Large intestine (tissue), 12 donors: ENCODE results near the gene PPA1. TPM values are rescaled to one million over a fixed set of nuclear protein-coding genes. Genes with fewer than 3 reads are reported as not detected.
A peak's percentile ranks its signal among the peaks of the same experiment; 100 is the strongest.

ENCODE experiments used
- DNase-seq, 2 donors: peaks; one replicate each; pipeline versions ENCODE4 v3.0.0 to v3.0.0-alpha.2; 2013
- H3K27ac ChIP-seq: one replicate; pipeline ENCODE4 v1.5.1; 2013; ENCODE audit warnings: low read length
- H3K27me3 ChIP-seq: 2 replicates; pipeline ENCODE4 v1.6.1; 2013; ENCODE audit warnings: low read length; ENCODE audit not compliant: control insufficient read depth, insufficient read depth
- H3K36me3 ChIP-seq: 2 replicates; pipeline ENCODE4 v1.6.1; 2013; ENCODE audit warnings: low read length; ENCODE audit not compliant: control insufficient read depth, insufficient read depth
- H3K4me1 ChIP-seq: one replicate; pipeline ENCODE4 v1.6.1; 2013; ENCODE audit warnings: low read length; ENCODE audit not compliant: control insufficient read depth, insufficient read depth
- H3K4me3 ChIP-seq: one replicate; pipeline ENCODE4 v1.5.1; 2013; ENCODE audit warnings: low read length
- H3K9me3 ChIP-seq: one replicate; pipeline ENCODE4 v1.6.1; 2013; ENCODE audit warnings: mild to moderate bottlenecking, low read depth, low read length, moderate library complexity; ENCODE audit not compliant: control insufficient read depth
- WGBS: methylation state at CpG from one replicate; pipeline ENCODE4 v1.1.5; 2013; ENCODE audit warnings: low lambda C conversion rate; ENCODE audit not compliant: insufficient coverage; 5-methylcytosine and 5-hydroxymethylcytosine counted together
- long read RNA-seq, 11 donors: transcript quantifications; one replicate each; lab custom pipeline, GENCODE V29; 2026
- polyA plus RNA-seq: library from polyadenylated mRNA; unstranded; fragments of 120-200 nt; gene quantifications from one replicate; pipeline ENCODE4 v1.2.1, GENCODE V29; 2013

Gene PPA1
- 137 TPM for polyA plus RNA-seq
- long read RNA-seq, donor 1, transcript PPA1-202 (11 exons, 1,295 nt), result major isoform, 43 of 212 reads
- long read RNA-seq, donor 1, partial matches to known transcripts, result 169 of 212 reads
- long read RNA-seq, donor 1, other reads (novel, unspliced or antisense), result 0 of 212 reads
- long read RNA-seq, donor 2, transcript PPA1-202 (11 exons, 1,295 nt), result major isoform, 86 of 86 reads
- long read RNA-seq, donor 2, partial matches to known transcripts, result 0 of 86 reads
- long read RNA-seq, donor 2, other reads (novel, unspliced or antisense), result 0 of 86 reads
- long read RNA-seq, donor 3, result 0 reads
- long read RNA-seq, donor 4, transcript PPA1-202 (11 exons, 1,295 nt), result major isoform, 8 of 23 reads
- long read RNA-seq, donor 4, partial matches to known transcripts, result 15 of 23 reads
- long read RNA-seq, donor 4, other reads (novel, unspliced or antisense), result 0 of 23 reads
- long read RNA-seq, donor 5, transcript PPA1-202 (11 exons, 1,295 nt), result major isoform, 42 of 174 reads
- long read RNA-seq, donor 5, partial matches to known transcripts, result 132 of 174 reads
- long read RNA-seq, donor 5, other reads (novel, unspliced or antisense), result 0 of 174 reads
- long read RNA-seq, donor 6, transcript PPA1-202 (11 exons, 1,295 nt), result major isoform, 70 of 221 reads
- long read RNA-seq, donor 6, partial matches to known transcripts, result 150 of 221 reads
- long read RNA-seq, donor 6, other reads (novel, unspliced or antisense), result 0 of 221 reads
- long read RNA-seq, donor 7, transcript PPA1-202 (11 exons, 1,295 nt), result major isoform, 37 of 146 reads
- long read RNA-seq, donor 7, partial matches to known transcripts, result 109 of 146 reads
- long read RNA-seq, donor 7, other reads (novel, unspliced or antisense), result 0 of 146 reads
- long read RNA-seq, donor 8, transcript PPA1-202 (11 exons, 1,295 nt), result major isoform, 96 of 379 reads
- long read RNA-seq, donor 8, partial matches to known transcripts, result 283 of 379 reads
- long read RNA-seq, donor 8, other reads (novel, unspliced or antisense), result 0 of 379 reads
- long read RNA-seq, donor 9, transcript PPA1-202 (11 exons, 1,295 nt), result major isoform, 67 of 67 reads
- long read RNA-seq, donor 9, partial matches to known transcripts, result 0 of 67 reads
- long read RNA-seq, donor 9, other reads (novel, unspliced or antisense), result 0 of 67 reads
- long read RNA-seq, donor 10, transcript PPA1-202 (11 exons, 1,295 nt), result major isoform, 98 of 108 reads
- long read RNA-seq, donor 10, partial matches to known transcripts, result 10 of 108 reads
- long read RNA-seq, donor 10, other reads (novel, unspliced or antisense), result 0 of 108 reads
- long read RNA-seq, donor 11, transcript PPA1-202 (11 exons, 1,295 nt), result major isoform, 67 of 261 reads
- long read RNA-seq, donor 11, partial matches to known transcripts, result 194 of 261 reads
- long read RNA-seq, donor 11, other reads (novel, unspliced or antisense), result 0 of 261 reads

DNA sequence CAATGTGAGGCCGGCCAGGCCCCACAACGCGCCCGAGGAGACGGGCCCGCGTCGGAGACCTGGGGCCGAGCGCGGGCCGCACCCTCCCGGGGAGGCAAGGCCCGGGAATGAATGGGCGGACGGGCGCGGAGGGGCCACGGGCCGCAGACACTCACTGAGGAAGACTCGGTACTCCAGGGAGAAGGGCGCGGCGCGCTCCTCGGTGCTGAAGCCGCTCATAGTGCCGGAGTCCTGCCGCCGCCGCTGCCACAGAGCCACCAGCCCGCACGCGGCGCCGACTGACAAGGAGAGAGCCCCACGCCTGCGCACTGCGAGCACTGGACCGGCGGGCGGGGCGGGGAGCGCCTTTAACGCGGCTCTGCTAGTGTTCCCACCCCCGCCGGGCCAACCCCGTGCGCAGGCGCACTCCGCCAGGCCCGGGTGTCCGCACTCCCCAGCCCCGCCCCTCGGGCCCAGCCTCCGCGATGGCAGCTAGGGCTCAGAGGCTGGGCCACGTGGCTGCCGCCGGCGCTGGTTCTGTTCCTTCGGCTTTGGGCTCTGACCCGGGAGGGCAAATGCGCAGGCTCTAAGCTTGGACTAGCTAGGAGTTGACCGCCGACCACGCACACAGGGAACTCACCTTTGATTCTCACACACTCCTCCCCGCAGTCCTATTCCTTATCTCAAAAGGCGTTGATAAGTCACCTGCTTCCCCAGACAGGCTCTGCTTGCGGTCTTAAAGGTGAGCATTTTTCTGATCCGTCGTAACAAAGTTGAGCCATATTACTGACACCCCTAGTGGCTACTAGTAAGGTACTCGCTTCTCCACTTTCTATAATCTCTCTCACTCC is at the start of gene PPA1:
Gene PPA1 (minus strand): TSS at position 321 of the 830 bp plus-strand sequence. CDS start 102 bp downstream, at position 219.
- peak within 1 kb of the TSS; percentile 82 for H3K4me3 ChIP-seq
- H3K4me1 ChIP-seq, result peaks cover 24% of the 10 kb centered on the region
- H3K27me3 ChIP-seq, result no peaks in the 10 kb centered on the region
- WGBS, result no CpG with 5 or more reads among the region's 74 CpGs
- DNase-seq, result peak; percentile 98 to 99
- H3K9me3 ChIP-seq, result no peaks in the 10 kb centered on the region
- peaks cover 4% of the 10 kb centered on the region for H3K36me3 ChIP-seq
- peak within 1 kb of the TSS; percentile 96 for H3K27ac ChIP-seq

DNA sequence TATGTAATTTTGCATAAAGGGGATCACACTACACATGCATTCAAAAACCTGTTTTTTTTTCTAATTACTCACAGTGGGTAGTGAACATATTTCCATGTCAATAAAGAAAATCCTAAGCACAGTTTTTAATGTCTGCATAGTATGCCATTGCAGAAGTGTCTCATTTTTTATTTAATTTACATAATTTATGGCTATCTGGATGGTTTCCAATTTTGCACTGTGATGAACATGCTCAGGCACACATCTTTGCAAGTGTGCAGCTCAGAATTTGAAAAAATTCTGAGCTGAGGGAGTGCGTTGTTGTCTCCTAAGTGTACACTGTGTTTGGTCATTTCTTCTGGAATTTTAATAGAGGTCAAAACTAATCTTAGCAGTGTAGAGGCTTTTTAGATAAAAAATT is 48.4 kb upstream of the PPA1 start:
- Histone ChIP-seq H3K4me1 (no peaks in the 10 kb centered on the region), H3K4me3 (no peak overlapping the region), H3K36me3 (no peaks in the 10 kb centered on the region), H3K27me3 (peaks cover 54% of the 10 kb centered on the region), H3K9me3 (no peaks in the 10 kb centered on the region), H3K27ac (no peak overlapping the region)
- WGBS, result 83% methylated on average over 1 of the region's 1 CpG
- DNase-seq, result no peak

DNA sequence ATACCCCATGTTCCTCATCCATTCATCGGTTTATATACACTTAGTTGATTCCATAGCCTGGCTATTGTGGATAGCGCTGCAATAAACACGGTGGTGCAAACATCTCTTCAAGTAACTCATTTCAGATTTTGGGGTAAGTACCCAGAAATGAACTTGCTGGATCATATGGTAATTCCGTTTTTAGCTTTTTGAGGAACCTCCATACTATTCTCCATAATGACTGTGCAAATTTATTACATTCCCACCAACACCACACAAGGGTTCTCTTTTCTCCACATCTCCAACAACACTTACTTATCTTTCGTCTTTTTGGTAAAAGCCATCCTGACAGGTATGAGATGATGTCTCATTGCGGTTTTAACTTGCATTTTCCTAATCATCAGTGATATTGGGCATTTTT is 46.9 kb upstream of the PPA1 start:
- Histone ChIP-seq H3K27me3 (peaks cover 47% of the 10 kb centered on the region), H3K27ac (no peak overlapping the region), H3K4me3 (no peak overlapping the region), H3K4me1 (no peaks in the 10 kb centered on the region), H3K9me3 (no peaks in the 10 kb centered on the region), H3K36me3 (no peaks in the 10 kb centered on the region)
- no peak for DNase-seq
- 90% methylated on average over 2 of the region's 6 CpGs for WGBS

DNA sequence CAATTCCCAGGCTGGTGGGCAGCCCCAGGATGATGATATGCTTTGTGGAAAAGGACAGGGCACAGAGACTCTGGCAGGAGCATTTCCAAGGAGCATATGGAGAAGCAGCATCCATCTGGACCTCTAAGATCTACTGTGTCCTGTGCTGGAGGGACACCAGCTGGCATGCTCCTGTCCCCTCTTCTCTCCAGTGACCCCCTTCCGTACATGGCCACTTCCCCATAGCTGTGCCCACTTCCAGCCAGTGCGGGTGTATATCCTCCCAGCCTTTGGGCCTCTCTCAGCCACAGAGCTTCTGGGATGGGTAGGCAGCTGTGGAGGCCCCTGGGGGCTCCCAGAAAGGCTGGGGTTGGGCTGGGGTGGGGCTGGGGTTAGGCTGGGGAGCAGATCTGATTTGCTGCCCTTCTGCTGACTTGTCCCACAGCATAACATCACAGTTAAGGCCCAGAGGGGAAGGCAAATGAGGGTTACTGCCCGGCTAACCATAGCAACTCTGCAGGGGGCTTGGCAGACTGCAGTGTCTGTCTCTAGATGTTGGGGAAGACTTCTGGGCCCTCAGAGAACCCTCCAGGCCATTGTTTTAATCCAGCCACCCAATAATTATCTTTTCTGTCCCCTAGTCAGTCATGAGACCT is 44.3 kb upstream of the PPA1 start:
- no peak for DNase-seq
- H3K4me1 ChIP-seq, result no peaks in the 10 kb centered on the region
- H3K4me3 ChIP-seq, result no peak overlapping the region
- H3K27ac ChIP-seq, result no peak overlapping the region
- WGBS, result no CpG with 5 or more reads among the region's 3 CpGs
- H3K36me3 ChIP-seq, result no peaks in the 10 kb centered on the region
- peaks cover 24% of the 10 kb centered on the region for H3K27me3 ChIP-seq
- no peaks in the 10 kb centered on the region for H3K9me3 ChIP-seq

DNA sequence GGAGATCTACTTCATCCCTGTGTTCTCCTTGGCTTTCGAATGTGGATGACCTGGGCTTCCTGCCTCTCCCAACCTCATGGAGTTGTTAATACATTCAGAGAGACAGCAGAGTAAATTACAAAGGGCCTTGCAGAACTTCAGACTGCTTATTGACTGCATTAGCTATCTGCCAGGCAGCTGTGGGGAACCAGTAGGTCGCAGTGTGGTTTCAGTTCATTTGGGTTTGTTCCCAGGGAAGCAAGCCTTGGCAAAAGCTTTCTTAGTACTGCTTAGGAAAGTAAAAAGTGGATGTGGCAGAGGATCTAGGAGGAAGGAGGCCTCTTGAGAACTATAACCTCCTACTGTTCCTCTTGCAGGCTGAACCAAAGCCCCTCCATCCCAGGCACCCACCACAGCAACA is 41.4 kb upstream of the PPA1 start:
- Histone ChIP-seq H3K4me1 (no peaks in the 10 kb centered on the region), H3K9me3 (no peaks in the 10 kb centered on the region), H3K36me3 (no peaks in the 10 kb centered on the region), H3K27ac (no peak overlapping the region), H3K27me3 (peaks cover 5% of the 10 kb centered on the region), H3K4me3 (no peak overlapping the region)
- no peak for DNase-seq
- no CpG with 5 or more reads among the region's 2 CpGs for WGBS

DNA sequence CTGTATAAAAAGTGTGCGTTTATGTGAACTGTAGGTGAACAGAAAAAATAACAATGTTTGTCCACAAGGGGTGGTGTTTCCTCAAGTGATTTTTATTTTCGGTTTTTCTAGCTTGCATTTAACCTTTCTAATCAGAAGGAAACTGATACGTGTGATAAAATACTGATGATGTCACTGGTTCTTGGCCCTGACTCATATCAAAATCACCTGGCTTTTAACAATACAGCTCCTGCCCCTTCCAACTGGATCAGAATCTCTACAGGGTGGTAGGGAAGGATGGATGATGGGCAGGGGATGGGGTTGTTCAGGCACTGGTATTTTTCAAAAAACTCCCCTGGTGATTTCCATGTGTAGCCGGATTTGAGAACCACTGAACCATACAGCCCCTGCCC is 39.7 kb upstream of the PPA1 start:
- WGBS, result 30% methylated on average over 3 of the region's 4 CpGs
- Histone ChIP-seq H3K27ac (no peak overlapping the region), H3K9me3 (no peaks in the 10 kb centered on the region), H3K27me3 (peaks cover 3% of the 10 kb centered on the region), H3K4me1 (no peaks in the 10 kb centered on the region), H3K4me3 (no peak overlapping the region), H3K36me3 (no peaks in the 10 kb centered on the region)
- peak; percentile 29 to 37 for DNase-seq

DNA sequence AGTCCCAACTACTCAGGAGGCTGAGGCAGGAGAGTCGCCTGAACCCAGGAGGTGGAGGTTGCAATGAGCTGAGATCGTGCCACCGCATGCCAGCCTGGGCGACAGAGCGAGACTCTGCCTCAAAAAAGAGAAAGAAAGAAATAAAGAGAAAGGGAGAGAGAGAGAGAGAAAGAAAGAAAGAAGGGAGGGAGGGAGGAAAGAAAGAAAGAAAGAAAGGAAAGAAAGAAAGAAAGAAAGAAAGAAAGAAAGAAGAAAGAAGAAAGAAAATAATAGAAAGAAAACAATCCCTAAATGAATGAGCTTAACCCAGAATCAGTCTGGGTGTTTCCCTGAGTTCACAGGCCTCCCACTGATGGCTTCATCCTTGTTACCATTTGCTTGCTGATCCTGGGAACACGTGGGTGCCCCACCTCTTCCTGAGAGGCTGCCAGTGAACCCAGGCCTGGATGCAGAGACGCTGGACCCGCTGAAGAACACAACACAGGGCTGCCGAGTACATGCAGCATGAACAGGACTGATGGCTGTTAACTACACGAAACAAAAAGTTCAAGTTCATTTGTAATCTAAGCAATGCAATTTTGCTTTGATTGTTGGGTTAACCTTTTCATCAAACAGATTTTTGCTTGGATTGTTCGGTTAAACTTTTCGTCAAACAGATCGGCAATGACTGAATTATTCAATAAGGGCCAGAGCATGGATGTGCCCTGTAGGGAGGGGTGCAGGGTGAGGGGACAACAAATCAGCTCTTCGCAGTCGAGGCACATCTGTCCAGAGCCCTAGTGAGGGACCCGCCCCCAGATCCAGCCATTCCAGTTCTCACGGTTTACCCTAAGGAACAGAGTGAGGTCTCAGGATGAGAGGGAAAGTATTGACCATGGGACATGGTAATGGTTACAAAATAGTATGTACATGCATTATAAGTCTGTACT is 39.0 kb upstream of the PPA1 start:
- DNase-seq, result no peak
- WGBS, result 98% methylated on average over 4 of the region's 17 CpGs
- H3K9me3 ChIP-seq, result no peaks in the 10 kb centered on the region

DNA sequence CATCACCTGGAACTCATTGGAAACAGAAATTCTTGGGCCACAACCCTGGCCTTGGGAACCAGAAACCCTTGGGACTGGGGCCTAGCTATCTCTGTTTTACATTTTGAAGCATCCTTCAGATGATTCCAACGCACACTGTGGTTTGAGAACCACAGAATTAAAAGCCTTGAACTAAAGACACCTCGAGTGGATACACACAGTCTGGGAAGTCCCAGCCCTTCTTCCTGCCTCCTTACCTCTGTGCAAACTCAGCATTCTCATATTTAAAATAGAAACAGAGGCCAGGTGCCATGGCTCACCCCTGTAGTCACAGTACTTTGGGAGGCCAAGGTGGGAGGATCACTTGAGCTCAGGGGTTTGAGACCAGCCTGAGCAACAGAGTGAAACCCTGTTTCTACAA is 37.7 kb upstream of the PPA1 start:
- no peak overlapping the region for H3K27ac ChIP-seq
- no peaks in the 10 kb centered on the region for H3K27me3 ChIP-seq
- no peaks in the 10 kb centered on the region for H3K36me3 ChIP-seq
- no peak for DNase-seq
- no peak overlapping the region for H3K4me3 ChIP-seq
- no peaks in the 10 kb centered on the region for H3K4me1 ChIP-seq
- H3K9me3 ChIP-seq, result no peaks in the 10 kb centered on the region
- WGBS, result no CpG with 5 or more reads among the region's 2 CpGs

More for the DNA sequence above, 39.0 kb upstream of the PPA1 start:
- Histone ChIP-seq H3K36me3 (no peaks in the 10 kb centered on the region), H3K4me1 (no peaks in the 10 kb centered on the region), H3K4me3 (no peak overlapping the region), H3K27me3 (peaks cover 3% of the 10 kb centered on the region), H3K27ac (no peak overlapping the region)
